C4-2B (cell line): Measurements from ENCODE around the gene MAPKAPK3.

Experiments
- H3K27ac ChIP-seq: fragments of 450-650 bp; 2 replicates; pipeline ENCODE4 v1.5.1; 2017
- ZFX ChIP-seq: fragments of 450-650 bp; IDR thresholded peaks from 2 replicates; pipeline ENCODE4 v1.6.1; 2017
- TF ChIP-seq, protein P1 (sequence below): fragments of 450-650 bp; conservative IDR thresholded peaks from 2 replicates; pipeline ENCODE4 v1.5.1; 2017; ENCODE audit warnings: mild to moderate bottlenecking

The MAPKAPK3 gene

DNA sequence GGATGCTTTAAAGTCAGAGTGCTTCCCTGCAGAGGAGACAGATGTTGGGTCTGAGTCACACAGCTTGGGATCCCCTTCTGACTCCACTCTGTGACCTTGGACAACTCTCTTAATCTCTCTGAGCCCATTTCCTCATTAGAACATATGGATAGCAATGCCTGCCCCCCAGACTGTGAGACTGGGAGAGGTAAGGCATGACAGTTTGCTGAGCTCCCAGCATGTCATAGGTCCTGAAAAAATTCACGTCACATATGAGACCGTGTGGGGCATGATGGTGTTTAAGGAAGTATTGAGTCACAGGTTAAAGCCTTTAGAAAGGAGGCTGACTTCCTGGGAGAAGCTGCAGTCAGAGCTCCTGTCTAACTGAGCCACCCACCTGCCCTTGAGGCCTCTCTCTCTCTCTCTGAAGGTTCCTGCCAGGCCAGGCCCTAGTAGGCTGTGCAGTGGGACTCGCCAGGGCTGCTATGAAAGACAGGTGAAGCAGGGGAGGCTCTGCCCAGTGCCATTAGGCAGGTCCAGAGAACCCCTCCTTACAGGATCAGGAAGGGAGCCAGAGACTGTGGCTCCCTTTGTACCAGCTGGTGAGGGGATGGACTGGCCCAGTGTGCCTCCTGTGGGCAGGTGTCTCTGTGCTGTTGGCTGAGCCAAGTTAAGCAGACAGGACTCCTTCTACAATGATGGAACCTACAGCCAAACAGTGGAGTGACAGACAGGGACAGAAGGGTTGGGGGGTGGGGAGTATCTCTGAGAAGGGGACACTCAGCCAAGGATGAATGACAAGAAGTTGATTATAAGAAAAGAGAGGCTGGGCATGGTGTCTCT lies 38.3 kb downstream of the MAPKAPK3 start:
- no peak overlapping the region for H3K27ac ChIP-seq
- TF ChIP-seq, protein P1, sequence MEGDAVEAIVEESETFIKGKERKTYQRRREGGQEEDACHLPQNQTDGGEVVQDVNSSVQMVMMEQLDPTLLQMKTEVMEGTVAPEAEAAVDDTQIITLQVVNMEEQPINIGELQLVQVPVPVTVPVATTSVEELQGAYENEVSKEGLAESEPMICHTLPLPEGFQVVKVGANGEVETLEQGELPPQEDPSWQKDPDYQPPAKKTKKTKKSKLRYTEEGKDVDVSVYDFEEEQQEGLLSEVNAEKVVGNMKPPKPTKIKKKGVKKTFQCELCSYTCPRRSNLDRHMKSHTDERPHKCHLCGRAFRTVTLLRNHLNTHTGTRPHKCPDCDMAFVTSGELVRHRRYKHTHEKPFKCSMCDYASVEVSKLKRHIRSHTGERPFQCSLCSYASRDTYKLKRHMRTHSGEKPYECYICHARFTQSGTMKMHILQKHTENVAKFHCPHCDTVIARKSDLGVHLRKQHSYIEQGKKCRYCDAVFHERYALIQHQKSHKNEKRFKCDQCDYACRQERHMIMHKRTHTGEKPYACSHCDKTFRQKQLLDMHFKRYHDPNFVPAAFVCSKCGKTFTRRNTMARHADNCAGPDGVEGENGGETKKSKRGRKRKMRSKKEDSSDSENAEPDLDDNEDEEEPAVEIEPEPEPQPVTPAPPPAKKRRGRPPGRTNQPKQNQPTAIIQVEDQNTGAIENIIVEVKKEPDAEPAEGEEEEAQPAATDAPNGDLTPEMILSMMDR, result no peak
- no peak for TF ChIP-seq ZFX

DNA sequence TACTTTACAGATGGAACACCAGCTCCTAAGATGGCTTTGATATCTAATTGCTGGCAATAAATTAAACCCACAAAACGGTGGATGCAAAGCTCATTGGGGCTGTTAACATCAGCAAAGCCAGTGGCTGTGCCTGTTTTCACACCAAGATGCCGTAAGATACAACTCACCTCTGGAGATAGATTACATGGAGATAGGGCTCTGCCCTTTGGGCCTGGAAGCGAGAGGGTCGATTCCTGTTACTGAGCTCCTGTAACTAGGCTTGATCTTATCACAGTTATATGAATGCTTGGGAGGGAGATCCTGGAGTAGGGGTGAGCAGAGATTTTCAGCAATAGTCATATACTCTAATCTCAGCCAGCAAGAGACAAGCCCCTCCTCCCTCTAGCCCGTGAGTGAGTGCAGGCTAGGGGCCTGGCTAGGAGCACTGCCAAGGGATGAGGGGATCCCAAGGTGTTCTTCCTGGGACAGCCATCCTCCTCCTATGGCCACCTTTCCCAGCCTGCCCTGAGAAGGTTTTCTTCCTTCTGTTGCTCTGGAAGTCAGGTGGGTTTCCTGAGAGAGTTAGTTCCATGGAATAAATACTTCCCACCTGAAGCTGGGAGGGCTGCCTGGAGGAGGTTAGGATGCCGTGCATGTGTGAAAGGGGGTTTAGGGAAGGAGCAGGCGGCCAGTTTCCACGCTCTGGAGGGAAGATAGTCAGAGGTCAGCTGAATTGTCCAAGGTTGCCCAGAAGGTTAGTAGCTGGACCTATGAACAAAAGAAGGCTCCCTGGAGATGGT lies 39.7 kb downstream of the MAPKAPK3 start:
- TF ChIP-seq ZFX, result no peak
- TF ChIP-seq, protein P1, result no peak
- H3K27ac ChIP-seq, result no peak overlapping the region

DNA sequence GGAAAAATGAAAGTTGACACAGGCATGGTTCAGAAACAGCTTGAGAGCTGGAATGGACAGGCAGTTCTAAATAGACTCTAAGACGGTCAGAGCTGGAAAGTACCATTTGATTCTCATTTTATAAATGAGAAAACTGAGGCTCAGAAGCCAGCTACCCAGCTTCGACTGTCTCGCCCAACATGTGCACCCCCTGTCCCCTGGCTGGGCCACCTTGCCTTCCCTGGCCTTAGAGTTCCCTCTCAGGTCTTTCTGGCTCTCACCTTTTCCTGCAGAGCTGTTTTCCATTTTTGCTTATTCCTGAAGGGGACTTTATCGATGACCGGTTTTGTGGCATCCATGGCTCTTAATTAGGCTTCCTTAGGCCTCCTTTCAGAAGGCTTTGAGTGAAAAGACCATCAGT lies 40.5 kb downstream of the MAPKAPK3 start:
- H3K27ac ChIP-seq, result no peak overlapping the region
- TF ChIP-seq ZFX, result no peak
- TF ChIP-seq, protein P1, result no peak

DNA sequence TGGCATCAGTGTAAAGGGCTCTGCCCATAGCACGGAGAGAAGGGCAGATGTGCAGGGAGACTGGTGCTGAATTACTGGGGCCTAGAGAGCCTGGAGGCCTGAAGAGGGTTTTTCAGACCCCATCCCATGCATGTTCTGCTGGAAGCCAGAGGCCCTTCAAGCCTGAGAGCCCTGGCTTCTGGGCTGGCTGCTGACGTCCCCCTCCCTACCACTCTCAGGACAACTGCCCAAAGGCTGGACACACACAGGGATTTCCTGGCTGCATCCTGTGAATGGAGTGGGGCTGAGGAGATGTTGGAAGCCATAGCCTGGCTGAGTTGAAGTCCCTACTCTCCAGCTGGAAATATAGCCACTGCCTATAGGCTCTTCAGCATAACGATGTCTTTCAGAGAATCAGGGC lies 40.9 kb downstream of the MAPKAPK3 start:
- TF ChIP-seq ZFX, result no peak
- TF ChIP-seq, protein P1, result no peak
- no peak overlapping the region for H3K27ac ChIP-seq

DNA sequence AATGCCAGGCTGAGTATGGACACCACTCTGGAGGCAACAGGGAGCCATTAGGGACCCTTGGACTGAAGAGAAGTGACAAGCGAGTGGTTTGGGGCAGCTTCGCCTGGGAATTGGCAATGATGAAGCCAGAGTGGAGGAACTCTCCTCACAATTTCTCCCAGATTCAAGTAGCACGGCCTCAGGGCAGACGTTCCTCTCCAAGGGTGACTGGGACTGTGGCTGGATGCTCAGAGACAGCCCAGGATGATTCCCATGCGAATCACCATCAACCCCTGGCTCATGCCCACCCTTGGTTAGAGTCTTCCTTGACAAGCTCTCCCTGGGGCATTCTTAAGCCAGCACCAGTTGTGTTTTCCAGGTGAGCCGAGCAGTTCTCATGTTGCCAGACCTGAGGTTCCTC lies 41.5 kb downstream of the MAPKAPK3 start:
- TF ChIP-seq, protein P1, result no peak
- no peak for TF ChIP-seq ZFX
- no peak overlapping the region for H3K27ac ChIP-seq

DNA sequence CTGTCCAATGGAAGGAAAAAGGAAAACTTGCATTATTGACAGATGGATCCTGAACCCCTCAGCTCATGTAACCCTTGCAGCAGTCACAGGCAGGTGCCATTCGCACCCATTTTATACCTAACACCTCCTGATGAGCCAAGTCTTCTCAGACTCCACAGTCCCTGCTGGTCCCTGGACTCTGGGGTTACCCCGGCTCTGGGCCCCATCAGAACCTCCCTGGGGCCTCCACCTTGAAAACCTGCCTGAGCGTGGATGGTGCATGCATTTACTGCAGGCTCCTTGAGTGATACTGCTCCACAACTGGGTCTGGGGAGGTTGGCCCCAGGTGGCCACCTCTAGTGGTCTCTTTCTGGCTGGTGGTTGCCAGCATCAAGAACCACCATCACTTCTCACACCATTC lies 41.9 kb downstream of the MAPKAPK3 start:
- TF ChIP-seq, protein P1, result no peak
- TF ChIP-seq ZFX, result no peak
- H3K27ac ChIP-seq, result no peak overlapping the region

DNA sequence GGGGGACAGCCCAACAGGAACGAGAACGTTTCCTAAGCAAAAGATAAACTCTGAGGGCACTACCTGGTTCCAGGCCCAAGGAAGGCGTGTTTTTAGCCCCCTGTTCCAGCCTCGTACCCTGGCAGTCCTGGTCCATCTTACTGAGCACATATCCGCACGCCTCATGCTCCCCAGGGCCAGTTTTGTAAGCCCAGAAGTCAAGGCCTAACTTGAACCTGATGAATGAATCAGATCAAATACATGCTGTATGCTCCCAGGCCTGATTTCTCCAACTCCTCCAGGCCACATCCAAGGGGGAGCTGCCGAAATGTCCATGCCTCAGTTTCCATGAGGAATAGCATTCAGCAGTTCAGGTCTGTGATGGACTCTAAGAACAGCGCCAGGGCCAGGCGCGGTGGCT lies 43.4 kb downstream of the MAPKAPK3 start:
- H3K27ac ChIP-seq, result no peak overlapping the region
- TF ChIP-seq, protein P1, result no peak
- TF ChIP-seq ZFX, result no peak
